ENCODE measurements around the gene ENPP4.
"Not testable (repeated sequence)": the region's sequence is repeated elsewhere in the genome, so short reads cannot be mapped to it uniquely, and the experiment has no call there.

Gene ENPP4, protein sequence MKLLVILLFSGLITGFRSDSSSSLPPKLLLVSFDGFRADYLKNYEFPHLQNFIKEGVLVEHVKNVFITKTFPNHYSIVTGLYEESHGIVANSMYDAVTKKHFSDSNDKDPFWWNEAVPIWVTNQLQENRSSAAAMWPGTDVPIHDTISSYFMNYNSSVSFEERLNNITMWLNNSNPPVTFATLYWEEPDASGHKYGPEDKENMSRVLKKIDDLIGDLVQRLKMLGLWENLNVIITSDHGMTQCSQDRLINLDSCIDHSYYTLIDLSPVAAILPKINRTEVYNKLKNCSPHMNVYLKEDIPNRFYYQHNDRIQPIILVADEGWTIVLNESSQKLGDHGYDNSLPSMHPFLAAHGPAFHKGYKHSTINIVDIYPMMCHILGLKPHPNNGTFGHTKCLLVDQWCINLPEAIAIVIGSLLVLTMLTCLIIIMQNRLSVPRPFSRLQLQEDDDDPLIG

DNA sequence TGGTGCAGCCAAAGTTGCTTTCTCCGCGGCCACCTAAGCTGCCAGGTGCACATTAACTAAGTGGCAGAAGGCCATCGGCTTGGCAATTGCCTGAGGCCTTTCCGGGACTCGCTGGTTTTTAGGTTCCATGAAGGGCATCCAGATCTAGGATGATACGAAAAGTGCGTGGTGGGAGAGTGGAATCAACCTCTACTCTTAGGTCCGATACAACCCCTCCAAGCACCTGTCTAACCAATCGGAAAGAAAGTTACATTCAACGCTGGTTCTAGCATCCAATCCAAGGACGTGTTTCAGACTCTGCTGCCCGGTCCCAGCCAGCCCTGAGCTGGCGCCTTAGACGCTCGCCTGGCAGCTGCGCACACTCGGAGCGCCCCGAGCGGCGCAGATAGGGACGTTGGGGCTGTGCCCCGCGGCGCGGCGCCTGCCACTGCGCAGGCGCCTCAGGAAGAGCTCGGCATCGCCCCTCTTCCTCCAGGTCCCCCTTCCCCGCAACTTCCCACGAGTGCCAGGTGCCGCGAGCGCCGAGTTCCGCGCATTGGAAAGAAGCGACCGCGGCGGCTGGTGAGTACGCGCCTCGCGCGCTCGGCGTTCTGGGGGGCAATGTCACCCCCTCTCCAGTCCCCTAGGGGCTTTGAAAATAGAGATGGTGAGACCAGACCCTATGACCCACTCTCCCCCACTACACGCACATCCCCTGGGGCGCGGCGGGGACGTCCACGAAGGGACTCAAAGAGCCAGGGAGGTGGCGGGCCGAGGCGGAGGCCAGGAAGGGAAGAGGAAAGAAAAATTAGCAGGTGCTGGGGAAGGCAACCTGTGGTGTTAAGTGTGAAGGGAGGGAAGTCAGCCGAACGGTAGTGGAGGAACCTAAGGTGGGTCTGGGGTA is at the start of gene ENPP4:
TSS of gene ENPP4 (plus strand) at position 361 of the 883 bp plus-strand sequence. CDS start 9,595 bp downstream, outside the sequence.
- Mint-ChIP-seq H3K4me1 (peaks cover 27% of the 10 kb centered on the region), H3K9me3 (no peaks in the 10 kb centered on the region), H3K4me3 (peak within 1 kb of the TSS; percentile 97), H3K27ac (peak within 1 kb of the TSS; percentile 90), H3K36me3 (no peaks in the 10 kb centered on the region), H3K27me3 (no peaks in the 10 kb centered on the region)
- ATAC-seq (ENCODE audit: low read depth) (peak; percentile 96), DNase-seq (ENCODE audit: low spot score in 2 of 2) (peak; percentile 98)

DNA sequence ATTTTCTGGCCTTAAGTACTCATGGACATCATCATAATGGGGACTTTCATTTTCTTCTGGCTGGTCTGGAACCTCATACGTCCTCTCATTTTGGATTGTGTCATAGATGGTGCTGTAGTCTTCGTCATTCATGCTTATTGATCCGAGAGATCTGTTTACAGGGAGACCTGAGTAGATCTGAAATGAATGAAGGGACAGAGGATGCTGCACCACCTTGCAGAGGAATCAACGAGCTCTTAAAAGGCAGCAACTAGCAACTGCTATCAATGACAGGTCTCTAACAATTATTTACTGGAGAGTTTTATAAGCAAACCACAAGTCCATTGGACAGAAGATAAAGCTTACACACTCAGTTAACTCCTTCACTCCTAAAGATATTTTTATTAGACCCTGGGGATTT is 49.7 kb upstream of the ENPP4 start:
- no peaks in the 10 kb centered on the region for H3K27me3 Mint-ChIP-seq
- no peaks in the 10 kb centered on the region for H3K36me3 Mint-ChIP-seq

DNA sequence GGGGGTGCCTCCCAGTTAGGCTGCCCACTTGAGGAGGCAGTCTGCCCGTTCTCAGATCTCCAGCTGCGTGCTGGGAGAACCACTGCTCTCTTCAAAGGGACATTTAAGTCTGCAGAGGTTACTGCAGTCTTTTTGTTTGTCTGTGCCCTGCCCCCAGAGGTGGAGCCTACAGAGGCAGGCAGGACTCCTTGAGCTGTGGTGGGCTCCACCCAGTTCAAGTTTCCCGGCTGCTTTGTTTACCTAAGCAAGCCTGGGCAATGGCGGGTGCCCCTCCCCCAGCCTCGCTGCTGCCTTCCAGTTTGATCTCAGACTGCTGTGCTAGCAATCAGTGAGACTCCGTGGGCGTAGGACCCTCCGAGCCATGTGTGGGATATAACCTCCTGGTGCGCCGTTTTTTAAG is 44.1 kb upstream of the ENPP4 start:
- H3K27me3 Mint-ChIP-seq; ATAC-seq (ENCODE audit: low read depth); DNase-seq (ENCODE audit: low spot score in 2 of 2); H3K27ac Mint-ChIP-seq; H3K4me3 Mint-ChIP-seq; H3K36me3 Mint-ChIP-seq; H3K4me1 Mint-ChIP-seq; H3K9me3 Mint-ChIP-seq: not testable (repeated sequence)

More for the DNA sequence above, 49.7 kb upstream of the ENPP4 start:
- Mint-ChIP-seq H3K4me1 (peaks cover 3% of the 10 kb centered on the region), H3K9me3 (peaks cover 1% of the 10 kb centered on the region), H3K4me3 (no peak overlapping the region), H3K27ac (no peak overlapping the region)
- ATAC-seq (ENCODE audit: low read depth), result no peak
- no peak for DNase-seq (ENCODE audit: low spot score in 2 of 2)

DNA sequence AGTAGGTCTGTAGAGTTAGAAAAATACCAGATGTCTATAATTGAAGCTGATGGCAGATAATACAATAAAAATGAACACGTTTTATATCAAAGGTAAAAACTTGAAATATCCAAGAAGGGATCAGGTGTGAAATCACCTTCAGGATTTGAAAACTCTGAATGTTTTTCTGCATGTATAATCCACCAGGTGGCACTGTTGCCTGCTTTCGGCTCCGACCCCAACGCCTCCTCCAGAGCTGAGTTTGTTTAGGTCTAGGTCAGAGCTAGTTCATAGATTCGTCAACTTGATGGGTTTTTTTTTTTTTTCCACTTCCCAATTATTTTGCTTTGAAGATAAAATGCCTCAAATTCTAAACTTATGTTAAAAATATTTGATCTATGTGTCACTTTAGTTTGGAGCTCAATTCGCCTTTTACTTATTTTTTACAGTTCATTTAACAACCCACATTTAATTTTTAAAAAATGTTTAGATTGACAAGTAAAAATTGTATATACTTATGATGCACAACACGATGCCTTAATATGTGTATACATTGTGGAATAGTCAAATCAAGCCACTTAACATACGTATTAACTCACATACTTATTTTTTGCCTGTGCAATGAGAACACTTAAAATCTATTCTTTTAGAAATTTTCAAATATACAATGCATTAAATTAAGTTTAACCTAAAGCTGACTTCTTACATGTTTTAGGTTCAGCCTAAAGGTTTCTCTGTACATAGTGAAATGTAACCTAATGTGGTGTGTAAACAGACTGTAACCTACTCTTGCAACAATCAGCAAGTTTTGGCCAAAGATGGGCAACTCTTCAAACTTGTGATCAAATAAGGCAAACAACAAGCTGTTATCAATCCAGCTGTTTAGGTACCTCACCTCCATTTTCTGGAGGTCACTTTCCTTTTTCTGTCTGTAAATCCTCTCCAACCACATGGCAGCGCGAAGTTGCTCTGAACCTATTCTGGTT is 39.4 kb upstream of the ENPP4 start:
- H3K27ac Mint-ChIP-seq, result no peak overlapping the region
- peaks cover 2% of the 10 kb centered on the region for H3K36me3 Mint-ChIP-seq
- H3K4me3 Mint-ChIP-seq, result no peak overlapping the region
- DNase-seq (ENCODE audit: low spot score in 2 of 2) (peak; percentile 44 to 60), ATAC-seq (ENCODE audit: low read depth) (peak; percentile 67)
- H3K27me3 Mint-ChIP-seq, result peaks cover 17% of the 10 kb centered on the region
- peaks cover 11% of the 10 kb centered on the region for H3K9me3 Mint-ChIP-seq
- H3K4me1 Mint-ChIP-seq, result no peaks in the 10 kb centered on the region

DNA sequence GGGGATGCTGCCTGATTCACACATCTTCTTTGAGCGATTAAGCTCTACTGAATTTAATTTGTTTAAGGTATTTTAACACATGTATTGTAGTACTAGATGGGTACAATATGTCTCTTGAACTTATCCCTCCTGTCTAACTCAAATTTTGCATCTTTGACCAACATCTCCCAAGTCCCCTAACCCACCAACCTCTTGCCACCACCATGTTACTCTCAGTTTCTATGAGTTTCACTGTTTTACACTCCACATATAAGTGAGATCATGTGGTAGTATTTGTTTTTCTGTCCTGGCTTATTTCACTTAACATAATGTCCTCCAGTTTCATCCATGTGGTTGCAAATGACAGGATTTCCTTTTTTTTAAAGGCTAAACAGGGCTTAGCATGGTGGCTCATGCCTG is 38.7 kb upstream of the ENPP4 start:
- Mint-ChIP-seq H3K9me3 (peaks cover 15% of the 10 kb centered on the region), H3K36me3 (peaks cover 8% of the 10 kb centered on the region), H3K27me3 (peaks cover 17% of the 10 kb centered on the region), H3K4me3 (no peak overlapping the region), H3K27ac (no peak overlapping the region), H3K4me1 (no peaks in the 10 kb centered on the region)
- ATAC-seq (ENCODE audit: low read depth) (no peak), DNase-seq (ENCODE audit: low spot score in 2 of 2) (no peak)

DNA sequence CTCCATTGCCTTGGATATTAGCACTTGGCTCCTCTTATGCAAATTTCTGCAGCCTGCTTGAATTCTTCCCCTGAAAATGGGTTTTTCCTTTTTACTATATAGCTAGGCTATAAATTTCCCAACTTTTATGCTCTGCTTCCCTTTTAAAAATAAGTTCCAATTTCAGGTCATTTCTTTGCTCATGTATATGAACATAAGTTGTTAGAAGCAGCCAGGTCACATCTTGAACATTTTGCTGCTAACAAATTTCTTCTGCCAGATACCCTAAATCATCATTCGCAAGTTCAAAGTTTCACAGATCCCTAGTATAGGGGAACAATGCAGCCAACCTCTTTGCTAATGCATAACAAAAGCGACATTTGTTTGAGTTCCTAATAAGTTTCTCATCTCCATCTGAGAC is 34.5 kb upstream of the ENPP4 start:
- no peaks in the 10 kb centered on the region for H3K4me1 Mint-ChIP-seq
- no peak overlapping the region for H3K4me3 Mint-ChIP-seq
- ATAC-seq (ENCODE audit: low read depth) (no peak), DNase-seq (ENCODE audit: low spot score in 2 of 2) (no peak)
- peaks cover 24% of the 10 kb centered on the region for H3K36me3 Mint-ChIP-seq
- H3K9me3 Mint-ChIP-seq, result peaks cover 17% of the 10 kb centered on the region
- H3K27me3 Mint-ChIP-seq, result peaks cover 8% of the 10 kb centered on the region
- no peak overlapping the region for H3K27ac Mint-ChIP-seq

DNA sequence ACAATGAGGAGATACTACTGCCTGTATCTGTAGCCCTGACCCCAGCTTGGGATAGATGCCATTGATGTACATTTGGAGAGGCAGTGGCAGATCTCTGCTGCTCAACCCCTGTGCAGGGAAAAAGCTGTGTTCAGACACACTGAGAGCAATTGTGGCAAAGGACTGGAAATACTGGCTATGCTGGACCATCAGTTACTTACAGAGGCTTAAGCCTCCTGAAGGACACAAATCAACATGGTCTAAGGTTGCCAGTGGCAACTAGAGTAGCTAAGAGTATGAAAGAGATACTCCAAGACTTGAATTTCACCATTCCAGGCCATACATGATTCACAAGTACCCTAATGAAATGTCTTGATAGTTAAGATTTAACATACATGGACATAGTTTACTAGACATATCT is 32.4 kb upstream of the ENPP4 start:
- peaks cover 31% of the 10 kb centered on the region for H3K36me3 Mint-ChIP-seq
- no peaks in the 10 kb centered on the region for H3K4me1 Mint-ChIP-seq
- no peak for DNase-seq (ENCODE audit: low spot score in 2 of 2)
- no peak overlapping the region for H3K4me3 Mint-ChIP-seq
- peaks cover 17% of the 10 kb centered on the region for H3K9me3 Mint-ChIP-seq
- no peak for ATAC-seq (ENCODE audit: low read depth)
- H3K27me3 Mint-ChIP-seq, result peaks cover 2% of the 10 kb centered on the region
- no peak overlapping the region for H3K27ac Mint-ChIP-seq

DNA sequence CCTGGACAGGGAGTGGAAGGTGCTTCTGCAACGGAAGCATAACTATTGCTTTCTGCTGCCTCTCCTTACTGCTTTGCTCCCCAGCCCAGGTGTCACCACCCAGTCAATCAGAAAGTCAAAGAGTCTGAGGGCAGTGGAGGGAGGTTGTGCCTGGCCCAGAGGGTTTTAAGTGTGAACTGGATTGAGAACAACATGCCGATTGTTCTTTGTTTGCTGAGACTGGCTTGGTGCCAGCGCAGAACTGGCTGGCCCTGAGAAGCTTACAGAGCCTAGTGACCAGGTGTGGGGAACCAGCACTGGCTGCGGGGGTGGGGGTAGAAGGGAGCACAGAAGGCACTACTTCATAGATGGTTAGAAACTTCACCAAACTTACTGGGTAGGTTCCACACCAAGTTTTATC is 31.1 kb upstream of the ENPP4 start:
- DNase-seq (ENCODE audit: low spot score in 2 of 2) (no peak), ATAC-seq (ENCODE audit: low read depth) (no peak)
- H3K4me1 Mint-ChIP-seq, result no peaks in the 10 kb centered on the region
- no peak overlapping the region for H3K27ac Mint-ChIP-seq
- H3K9me3 Mint-ChIP-seq, result peaks cover 17% of the 10 kb centered on the region
- no peak overlapping the region for H3K4me3 Mint-ChIP-seq
- peaks cover 31% of the 10 kb centered on the region for H3K36me3 Mint-ChIP-seq
- no peaks in the 10 kb centered on the region for H3K27me3 Mint-ChIP-seq

DNA sequence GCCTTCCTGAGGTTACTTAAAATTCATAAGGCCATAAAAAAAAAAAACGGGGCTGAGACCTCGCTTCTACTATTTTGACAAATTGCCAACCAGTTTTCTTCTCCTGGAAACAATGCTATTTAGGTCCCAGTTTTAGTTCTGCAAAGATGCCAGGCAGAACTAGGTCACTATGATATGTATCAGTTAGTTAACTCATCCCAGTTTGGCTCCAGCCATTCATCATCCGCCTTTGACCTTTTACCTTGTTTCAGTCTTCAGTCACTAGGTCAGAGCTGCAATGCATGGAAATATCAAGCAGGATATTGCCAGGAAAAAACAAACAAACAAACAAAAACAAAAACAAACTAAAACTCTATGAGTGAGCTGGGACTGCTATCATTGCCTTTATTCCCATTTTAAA is 29.8 kb upstream of the ENPP4 start:
- H3K4me3 Mint-ChIP-seq, result no peak overlapping the region
- DNase-seq (ENCODE audit: low spot score in 2 of 2) (no peak), ATAC-seq (ENCODE audit: low read depth) (no peak)
- H3K9me3 Mint-ChIP-seq, result peaks cover 10% of the 10 kb centered on the region
- no peaks in the 10 kb centered on the region for H3K4me1 Mint-ChIP-seq
- H3K27me3 Mint-ChIP-seq, result no peaks in the 10 kb centered on the region
- H3K36me3 Mint-ChIP-seq, result peaks cover 29% of the 10 kb centered on the region
- no peak overlapping the region for H3K27ac Mint-ChIP-seq

DNA sequence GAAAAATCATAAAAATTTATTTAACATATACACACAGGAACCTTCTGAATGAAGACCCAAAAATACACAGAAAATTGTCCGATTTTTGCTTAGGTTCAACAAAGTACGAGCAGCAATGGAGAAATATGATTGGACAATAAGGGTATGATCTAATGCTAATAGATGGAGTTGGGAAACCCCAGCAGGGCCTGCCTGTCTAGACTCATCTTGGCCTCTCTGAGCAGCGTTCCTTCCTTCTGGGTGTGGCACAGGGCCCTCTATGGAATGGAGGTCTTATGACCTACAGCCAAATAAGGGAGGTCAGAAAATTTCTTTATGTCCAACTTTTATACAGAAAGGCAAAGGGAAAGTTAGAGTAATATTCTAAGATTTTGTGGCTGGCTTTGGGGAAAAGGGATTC is 27.7 kb upstream of the ENPP4 start:
- ATAC-seq (ENCODE audit: low read depth) (no peak), DNase-seq (ENCODE audit: low spot score in 2 of 2) (no peak)
- H3K4me3 Mint-ChIP-seq, result no peak overlapping the region
- H3K27me3 Mint-ChIP-seq, result no peaks in the 10 kb centered on the region
- no peaks in the 10 kb centered on the region for H3K4me1 Mint-ChIP-seq
- H3K36me3 Mint-ChIP-seq, result peaks cover 22% of the 10 kb centered on the region
- H3K9me3 Mint-ChIP-seq, result no peaks in the 10 kb centered on the region
- H3K27ac Mint-ChIP-seq, result no peak overlapping the region

DNA sequence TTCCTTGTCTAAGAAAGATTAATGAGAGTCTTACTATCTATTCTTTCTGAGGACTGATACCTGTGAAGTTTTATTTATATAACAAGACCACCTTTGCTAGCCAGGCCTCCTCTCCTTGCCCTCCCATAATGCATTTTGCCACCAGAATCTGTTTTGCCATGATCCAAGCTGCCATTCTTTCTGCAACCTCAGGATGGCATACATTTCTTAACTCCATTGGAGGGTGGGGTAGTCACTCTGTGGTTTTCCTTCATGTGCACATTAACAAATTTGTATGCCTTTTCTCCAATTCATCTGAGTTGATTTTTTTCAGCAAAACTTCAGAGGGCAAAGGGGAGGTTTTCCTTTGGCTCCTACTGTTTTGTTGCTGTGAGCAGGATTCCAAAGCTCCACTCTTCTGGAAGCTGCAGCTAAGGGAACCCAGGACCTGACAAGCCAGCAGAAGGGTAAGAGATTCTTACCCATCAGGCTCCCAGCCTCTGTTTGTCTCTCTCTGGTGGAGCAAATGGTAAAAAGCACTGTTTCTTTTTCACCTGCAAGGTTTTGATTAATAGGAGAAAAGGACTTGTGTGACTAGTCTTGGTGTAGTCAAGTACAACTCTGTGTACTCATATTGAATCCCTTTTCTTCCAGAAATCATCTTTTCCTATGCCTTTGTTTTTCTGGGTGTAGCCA is 26.2 kb upstream of the ENPP4 start:
- no peak for ATAC-seq (ENCODE audit: low read depth)
- no peak for DNase-seq (ENCODE audit: low spot score in 2 of 2)
- Mint-ChIP-seq H3K4me3 (no peak overlapping the region), H3K9me3 (no peaks in the 10 kb centered on the region), H3K4me1 (no peaks in the 10 kb centered on the region), H3K27ac (no peak overlapping the region), H3K27me3 (no peaks in the 10 kb centered on the region), H3K36me3 (peaks cover 19% of the 10 kb centered on the region)

DNA sequence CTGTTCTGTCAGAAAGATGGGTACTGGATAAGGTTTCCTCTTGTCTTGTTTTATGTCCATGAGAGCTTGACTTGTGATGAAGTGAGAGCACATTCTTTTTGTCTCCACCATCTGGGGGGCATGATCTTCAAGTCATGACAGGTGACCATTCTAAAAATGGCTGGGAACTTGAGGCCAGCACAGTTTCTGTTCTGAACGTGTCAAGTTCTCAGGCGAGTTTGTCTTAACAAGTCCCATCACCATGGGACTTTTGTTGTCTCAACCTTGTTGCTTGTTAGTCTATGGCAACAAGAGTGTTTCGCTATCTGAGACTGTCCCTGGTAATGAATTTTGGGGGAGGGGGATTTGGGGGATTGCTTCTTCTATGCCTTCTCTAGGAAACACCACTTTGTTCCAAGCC is 25.6 kb upstream of the ENPP4 start:
- H3K36me3 Mint-ChIP-seq, result peaks cover 17% of the 10 kb centered on the region
- H3K27me3 Mint-ChIP-seq, result no peaks in the 10 kb centered on the region
- no peak overlapping the region for H3K27ac Mint-ChIP-seq
- no peak overlapping the region for H3K4me3 Mint-ChIP-seq
- ATAC-seq (ENCODE audit: low read depth), result no peak
- H3K4me1 Mint-ChIP-seq, result no peaks in the 10 kb centered on the region
- H3K9me3 Mint-ChIP-seq, result no peaks in the 10 kb centered on the region
- DNase-seq (ENCODE audit: low spot score in 2 of 2), result no peak

DNA sequence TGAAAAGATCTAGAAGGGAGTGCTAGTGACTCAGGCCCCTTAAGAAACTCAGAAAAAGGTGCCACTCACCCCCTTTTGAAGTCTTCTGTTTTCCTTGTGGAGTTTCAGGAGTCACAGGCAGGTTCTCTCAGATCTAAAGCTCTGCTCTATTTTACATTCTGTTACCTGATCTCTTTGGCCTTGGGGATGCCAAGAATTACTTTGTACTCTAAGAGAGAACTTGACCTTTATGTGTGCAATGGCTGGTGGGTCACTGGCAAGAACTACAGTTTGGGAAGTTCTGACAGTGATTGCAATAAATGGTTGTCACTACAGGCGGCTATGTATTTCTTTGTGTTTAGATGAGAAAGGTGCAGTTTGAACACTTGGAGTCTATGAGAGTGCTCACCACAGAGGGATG is 24.2 kb upstream of the ENPP4 start:
- no peak overlapping the region for H3K4me3 Mint-ChIP-seq
- no peak overlapping the region for H3K27ac Mint-ChIP-seq
- peaks cover 17% of the 10 kb centered on the region for H3K36me3 Mint-ChIP-seq
- H3K4me1 Mint-ChIP-seq, result no peaks in the 10 kb centered on the region
- H3K27me3 Mint-ChIP-seq, result no peaks in the 10 kb centered on the region
- H3K9me3 Mint-ChIP-seq, result no peaks in the 10 kb centered on the region
- no peak for DNase-seq (ENCODE audit: low spot score in 2 of 2)
- ATAC-seq (ENCODE audit: low read depth), result no peak

All from memory B cell (primary cell).